HTERT RPE-1 (cell line): Measurements from ENCODE around the gene RBM27.
"Not testable (repeated sequence)": the region's sequence is repeated elsewhere in the genome, so short reads cannot be mapped to it uniquely, and the experiment has no call there.

Experiments used
- in situ Hi-C: fragments of 300-500 bp; cut with MboI; formaldehyde crosslinking; loops from 4 replicates; pipeline ENCODE4 v1.14.3; 2020; ENCODE audit warnings: low sequenced_read_pairs

Gene RBM27

DNA sequence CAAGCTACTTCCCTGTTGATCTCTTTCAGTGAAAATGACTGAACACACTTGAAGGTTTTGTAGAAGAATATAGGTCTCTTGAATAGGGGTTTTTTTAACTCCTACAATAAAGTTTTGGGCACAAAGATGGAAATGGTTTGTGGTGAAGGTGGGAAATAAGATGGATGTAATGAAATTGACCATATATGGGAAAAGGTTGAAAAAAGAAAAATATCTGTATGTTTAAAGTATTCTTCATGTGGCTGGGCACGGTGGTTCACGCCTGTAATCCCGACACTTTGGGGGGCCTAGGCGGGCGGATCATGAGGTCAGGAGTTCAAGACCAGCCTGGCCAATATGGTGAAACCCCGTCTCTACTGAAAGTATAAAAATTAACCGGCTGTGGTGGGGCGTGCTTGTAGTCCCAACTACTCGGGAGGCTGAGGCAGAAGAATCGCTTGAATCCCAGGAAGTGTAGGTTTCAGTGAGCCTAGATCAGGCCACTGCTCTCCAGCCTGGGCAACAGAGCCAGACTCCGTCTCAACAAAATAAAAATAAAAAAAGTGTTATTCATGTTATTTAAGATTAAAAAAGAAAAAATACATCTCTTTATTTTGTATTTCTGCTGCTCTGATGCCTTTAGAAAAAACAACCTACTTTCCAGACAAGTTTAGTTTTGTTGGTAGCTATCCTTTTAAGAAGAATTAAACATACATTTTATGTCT, 2.2 kb downstream of the RBM27 start:
- in situ Hi-C loops, result no loop called here

DNA sequence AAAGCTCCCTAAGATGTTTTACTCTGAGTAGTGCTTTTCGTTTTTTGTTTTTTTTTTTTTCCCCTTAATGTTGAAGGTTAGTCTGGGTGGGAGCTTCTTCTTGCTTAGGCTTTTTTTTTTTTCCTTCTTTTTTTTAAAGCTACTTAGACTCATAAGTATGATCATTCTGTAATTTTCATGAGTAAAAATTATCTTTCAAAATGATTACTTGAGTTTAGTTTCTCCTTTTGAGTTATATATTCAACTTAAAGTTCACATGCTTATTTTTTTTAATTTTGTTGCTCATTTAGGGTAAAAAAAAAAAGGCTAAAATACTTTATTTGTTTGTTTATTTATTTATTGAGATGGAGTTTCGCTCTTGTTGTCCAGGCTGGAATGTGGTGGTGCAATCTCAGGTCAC, 2.9 kb downstream of the RBM27 start:
- in situ Hi-C loops, result no loop called here

DNA sequence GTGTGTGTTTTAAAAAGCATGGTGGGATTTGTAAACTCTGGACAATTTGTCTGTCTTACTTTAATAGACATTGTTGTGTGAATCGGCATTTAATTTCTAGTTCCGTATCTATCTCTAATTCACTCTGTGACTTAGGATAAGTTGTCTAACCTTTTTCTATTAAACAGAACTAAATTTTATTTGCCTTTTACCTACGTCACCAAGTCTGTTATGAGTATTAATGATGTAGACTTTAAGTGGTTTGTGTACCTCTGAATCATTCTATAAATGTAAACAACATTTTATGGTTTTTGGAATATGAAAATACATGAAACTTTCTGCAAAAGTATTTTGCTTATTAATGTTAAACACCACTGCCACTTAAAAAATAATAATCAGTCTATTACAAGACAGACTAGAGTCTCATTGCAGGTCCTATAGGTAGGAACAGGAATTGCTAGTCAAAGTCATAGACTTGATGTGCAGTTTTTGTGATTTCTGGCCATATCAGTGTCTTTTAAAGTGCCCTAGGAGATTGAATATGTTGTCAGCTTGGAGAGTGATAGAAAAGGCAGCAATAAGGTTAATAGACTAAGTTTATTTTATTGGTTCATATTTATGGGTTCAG, 5.6 kb downstream of the RBM27 start:
- in situ Hi-C loops, result no loop called here

DNA sequence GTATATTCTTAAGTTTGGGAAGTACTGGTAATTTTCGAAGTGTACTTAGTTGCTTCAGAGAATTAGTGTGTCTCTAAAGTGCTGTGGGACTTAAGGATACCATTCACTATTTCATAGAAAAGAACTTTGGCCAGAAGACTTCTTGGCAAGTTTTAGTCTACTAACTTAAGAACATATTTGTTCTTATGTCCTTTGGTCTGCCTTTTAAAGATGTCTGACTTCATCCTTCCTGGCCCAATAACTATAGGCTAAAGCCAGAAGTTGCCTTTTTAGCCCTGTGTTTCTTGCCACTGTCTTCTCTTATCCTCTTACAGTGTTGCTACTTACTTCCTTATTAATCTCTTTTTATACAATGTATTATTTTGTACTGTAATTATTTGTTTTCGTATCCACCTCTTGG, 6.3 kb downstream of the RBM27 start:
- in situ Hi-C loops, result no loop called here

DNA sequence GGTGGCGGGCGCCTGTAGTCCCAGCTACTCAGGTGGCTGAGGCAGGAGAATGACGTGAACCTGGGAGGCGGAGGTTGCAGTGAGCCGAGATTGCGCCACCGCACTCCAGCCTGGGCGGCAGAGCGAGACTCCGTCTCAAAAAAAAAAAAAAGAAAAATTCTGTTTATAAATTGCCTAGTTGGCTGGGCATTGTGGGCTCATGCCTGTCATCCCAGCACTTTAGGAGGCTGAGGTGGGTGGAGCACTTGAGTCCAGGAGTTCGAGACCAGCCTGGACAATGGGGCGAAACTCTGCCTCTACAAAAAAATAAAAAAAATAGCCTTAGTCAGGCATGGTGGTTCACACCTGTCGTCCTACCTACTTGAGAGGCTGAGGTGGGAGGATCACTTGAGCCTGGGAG, 7.4 kb downstream of the RBM27 start:
- in situ Hi-C loops, result not testable (repeated sequence)

DNA sequence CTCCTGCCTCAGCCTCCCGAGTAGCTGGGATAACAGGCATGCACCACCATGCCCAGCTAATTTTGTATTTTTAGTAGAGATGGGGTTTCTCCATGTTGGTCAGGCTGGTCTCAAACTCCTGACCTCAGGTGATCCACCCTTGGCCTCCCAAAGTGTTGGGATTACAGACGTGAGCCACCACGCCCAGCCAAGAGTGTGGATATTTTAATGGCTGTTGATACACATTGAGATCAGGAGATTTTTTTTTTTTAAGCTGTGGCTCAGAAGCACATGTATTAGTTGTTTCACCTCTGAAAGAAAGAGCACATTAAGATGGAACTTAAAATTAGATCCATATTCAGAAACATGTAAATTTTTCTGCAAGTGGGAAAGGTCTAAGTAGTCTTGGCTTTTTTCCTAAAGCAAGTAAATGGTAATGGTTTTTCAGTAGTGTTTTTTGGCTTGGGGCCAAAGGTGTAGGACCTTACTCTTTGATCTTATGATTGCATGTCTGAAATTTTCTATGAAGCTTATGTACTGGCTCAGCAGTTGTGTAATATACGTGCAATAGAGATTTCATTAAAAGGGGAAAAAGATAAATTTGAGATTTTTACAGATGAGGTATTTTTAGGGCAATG, 9.9 kb downstream of the RBM27 start:
- in situ Hi-C loops, result no loop called here

DNA sequence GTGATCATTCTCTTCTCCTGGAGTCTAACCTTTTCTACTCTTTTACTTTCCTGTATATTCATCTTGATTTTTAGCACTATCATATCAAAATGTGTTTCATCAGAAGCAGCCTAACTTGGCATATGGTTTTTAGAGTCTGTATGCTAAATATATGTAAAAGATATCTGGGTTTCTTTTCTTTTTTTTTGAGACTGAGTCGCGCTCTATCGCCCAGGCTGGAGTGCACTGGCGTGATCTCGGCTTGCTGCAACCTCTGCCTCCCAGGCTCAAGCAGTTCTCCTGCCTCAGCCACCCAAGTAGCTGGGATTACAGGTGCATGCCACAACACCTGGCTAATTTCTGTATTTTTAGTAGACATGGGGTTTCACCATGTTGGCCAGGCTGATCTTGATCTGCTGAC, 11.5 kb downstream of the RBM27 start:
- in situ Hi-C loops, result not testable (repeated sequence)

DNA sequence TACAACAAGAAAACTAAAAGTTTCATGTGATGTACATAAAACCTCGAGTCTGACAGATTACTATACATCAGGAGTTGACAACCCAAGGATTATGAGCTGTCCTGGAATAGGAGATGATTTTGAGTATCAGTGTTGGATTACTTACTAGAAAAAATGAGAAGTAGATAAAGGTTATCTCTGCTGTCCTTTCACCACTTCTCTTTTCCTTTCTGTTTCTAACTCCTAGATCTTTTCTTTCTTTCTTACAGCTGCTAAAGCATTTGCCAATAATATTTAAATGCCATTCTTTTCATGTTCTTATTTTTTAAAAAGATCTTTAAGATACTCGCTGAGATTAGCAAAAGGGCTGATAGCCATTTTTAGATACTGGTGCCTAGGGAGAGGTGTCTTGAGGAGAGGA, 14.8 kb downstream of the RBM27 start:
- in situ Hi-C loops, result no loop called here

DNA sequence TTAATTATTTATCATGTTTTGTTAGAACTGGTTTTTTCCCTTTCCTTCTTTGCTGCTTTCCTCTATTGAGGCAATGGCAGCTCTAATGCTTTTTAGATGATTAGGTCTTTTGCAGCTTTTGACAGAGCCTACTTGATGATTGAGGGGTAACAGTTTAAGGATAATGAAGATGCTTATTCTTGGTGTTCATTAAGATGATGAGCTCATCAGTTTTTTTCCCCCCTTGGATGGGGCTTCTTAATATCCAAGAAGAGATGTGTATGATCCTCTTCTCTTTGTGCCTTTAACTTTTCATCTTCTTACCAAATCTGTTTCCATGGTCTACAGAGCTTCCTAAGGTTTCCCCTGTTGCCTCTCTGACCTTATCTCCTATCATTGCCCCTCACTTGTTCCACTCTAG, 15.8 kb downstream of the RBM27 start:
- in situ Hi-C loops, result no loop called here

DNA sequence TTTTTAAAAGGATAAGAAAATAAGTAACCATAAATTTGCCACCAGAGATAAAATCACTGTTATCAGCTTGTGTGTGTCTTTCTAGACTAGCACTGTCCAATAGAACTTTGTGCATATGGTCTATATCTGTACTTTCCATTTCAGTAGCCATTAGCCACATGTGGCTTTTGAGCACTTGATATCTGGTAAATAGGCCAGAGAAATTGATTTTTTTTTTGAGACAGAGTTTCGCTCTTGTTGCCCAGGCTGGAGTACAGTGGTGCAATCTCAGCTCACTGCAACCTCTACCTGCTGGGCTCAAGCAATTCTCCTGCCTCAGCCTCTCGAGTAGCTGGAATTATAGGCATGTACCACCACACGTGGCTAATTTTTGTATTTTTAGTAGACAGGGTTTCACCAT, 17.8 kb downstream of the RBM27 start:
- in situ Hi-C loops, result no loop called here

DNA sequence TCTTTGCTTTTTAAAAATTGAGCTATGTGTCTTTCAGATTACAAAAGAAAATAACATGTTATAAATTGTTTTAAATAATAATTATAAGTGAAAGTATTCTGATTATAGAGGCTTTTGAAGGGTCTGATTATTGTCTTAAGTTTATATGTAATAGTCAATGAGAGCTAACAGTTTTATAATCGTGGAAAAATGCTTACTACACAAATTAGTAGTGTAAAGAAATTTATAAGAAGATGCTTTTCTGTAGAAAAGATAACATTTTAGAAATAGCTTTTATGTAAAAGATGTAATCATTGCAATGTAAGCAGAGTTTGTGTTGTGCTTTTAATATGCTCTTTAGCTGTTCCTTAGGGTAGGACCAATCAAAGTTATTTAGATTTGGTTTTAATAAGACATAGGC, 18.6 kb downstream of the RBM27 start:
- in situ Hi-C loops, result no loop called here

DNA sequence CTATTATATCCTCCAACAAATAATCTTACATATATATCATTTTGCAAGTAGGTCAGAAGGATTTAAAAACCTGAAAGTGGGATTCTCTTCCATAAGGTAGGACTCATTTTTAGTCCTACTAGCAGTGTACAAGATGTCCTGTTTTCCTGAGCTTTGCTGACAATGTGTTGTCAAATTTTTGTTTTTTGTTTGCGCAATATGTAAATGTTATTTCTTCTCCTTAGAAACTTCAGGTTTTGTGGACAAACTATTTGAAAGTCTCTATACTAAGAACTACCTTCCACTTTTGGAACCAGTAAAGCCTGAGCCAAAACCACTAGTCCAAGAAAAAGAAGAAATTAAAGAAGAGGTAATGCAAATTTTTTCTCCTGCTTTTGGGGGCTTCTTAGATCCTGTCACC, 19.8 kb downstream of the RBM27 start:
- in situ Hi-C loops, result no loop called here

DNA sequence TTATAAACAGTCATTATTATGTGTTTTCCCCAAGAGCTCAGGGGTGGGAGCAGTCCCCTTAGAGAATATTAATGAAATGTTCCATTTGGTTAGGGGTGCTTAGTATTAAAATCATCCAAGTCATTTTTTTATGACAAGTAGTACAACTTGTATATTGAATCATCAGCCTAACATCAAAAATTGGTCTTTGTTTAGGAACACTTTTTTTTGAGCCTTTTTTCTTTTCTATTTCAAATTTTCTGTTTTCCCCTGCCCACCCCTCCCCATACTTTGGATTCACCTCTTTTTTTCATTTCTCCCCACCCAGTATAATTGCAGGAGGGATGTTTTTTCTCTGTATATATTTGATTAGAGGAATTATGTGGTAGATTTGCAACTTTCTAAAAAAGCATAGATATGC, 25.8 kb downstream of the RBM27 start:
- in situ Hi-C loops, result no loop called here

DNA sequence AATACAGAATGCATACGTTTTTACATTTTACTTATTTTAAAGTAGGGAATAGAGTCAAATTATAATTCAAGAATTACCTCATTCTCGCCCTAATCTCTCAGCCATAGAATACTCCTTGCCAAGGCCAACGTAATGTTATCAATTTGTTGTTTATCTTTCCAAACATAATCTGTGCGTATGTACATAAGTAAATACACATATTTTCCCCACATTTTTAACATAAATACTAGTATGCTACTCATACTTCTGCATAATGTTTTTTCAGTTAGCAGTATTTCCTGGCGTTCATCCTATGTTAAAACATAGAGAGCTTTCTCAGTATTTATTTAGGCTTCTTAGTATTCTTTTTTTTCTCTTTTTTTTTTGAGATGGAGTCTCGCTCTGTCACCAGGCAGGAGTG, 28.8 kb downstream of the RBM27 start:
- in situ Hi-C loops, result no loop called here

DNA sequence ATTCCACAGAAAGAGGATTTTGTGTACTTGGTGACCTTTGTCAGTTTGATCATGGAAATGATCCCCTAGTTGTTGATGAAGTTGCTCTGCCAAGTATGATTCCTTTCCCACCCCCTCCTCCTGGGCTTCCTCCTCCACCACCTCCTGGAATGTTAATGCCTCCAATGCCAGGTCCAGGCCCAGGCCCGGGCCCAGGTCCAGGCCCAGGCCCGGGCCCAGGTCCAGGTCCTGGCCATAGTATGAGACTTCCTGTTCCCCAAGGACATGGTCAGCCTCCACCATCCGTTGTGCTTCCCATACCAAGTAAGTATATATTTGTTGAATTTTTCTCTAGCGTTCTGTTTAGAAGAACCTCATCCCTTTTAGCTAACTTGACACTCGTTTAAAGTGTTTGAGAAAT, 30.0 kb downstream of the RBM27 start:
- in situ Hi-C loops, result no loop called here

DNA sequence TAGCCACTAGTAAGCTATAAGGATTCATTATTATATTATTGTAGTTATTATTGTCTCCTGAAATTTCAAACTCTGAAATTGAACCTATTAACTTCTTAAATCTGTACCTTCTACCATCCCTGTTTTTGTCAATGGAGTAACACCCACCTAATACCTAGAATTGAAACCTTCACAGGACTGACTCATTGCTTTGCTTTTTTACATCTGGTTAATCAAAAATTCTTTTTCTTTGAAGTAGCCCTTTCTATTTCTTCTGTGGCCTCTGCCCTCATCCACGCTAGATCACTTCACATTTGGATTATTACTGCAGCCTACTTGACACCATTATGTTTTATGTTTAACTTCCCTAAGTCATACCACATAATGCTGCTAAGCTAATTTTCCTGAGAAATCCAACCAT, 35.6 kb downstream of the RBM27 start:
- in situ Hi-C loops, result no loop called here

DNA sequence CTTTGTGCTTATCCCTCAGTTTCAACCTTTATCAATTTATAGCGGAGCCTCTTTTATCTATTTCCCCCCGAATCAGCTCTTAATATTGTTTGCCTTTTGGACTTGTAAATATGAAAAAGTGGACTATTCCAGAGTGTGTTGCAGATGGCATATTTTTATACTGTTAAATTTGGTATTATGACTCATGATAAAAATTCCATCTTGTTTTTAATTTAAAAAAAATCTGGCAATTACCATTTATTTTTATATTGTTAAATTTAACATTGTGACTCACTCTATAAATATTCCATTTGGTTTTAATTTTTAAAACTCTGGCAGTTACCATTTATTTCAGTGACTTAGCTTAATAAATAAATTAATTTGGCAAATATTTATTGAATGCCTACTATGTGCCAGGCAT, 37.5 kb downstream of the RBM27 start:
- in situ Hi-C loops, result no loop called here

DNA sequence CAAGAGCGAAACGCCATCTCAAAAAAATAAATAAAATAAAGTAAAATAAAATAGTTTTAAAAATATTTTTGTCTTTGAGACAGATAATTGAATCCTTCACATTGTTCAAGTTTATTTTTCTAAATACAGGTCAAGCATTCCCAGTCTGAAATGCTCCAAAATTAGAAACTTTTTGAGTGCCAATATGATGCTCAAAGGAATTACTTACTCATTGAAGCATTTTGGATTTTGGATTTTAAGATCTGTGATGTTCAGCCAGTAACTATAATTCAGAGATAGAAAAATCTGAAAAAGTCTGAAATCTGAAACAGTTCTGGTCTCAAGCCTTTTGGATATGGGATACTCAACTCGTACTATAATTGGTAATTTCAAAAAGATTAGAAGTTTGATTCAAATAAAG, 39.8 kb downstream of the RBM27 start:
- in situ Hi-C loops, result no loop called here

DNA sequence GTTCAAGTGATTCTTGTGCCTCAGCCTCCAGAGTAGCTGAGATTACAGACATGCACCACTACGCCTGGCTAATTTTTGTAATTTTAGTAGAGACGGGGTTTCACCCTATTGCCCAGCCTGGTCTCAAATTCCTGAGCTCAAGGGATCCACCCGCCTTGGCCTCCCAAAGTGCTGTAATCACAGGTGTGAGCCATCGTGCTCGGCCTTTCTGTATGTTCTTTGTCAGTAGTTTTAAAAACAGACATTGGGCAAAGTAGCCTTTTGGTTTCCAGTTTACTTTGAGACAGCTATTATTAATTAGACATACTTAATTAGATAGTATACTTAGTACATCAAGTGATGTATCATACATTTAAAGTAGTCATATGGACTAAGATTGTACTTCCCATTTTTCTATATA, 45.2 kb downstream of the RBM27 start:
- in situ Hi-C loops, result no loop called here

DNA sequence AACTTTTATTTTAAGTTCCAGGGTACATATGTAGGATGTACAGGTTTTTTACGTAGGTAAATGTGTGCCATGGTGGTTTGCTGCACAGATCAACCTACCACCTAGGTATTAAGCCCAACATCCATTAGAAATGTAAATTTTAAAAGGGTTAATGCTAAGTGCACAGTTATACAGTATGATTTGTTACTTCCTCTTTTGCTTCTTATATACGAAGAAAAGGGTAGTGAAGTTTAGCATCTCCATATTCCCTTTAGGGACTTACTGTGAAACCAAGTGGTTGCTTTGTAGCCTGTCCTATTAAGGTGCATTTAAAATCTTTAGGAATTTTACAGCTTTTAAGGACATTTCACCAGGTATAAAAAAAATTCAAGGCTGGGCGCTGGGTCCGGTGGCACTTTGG, 46.4 kb downstream of the RBM27 start:
- in situ Hi-C loops, result no loop called here
